Activated CD4-positive, CD25-positive, alpha-beta regulatory T cell treated with anti-CD3 and anti-CD28 coated beads, Interleukin-2, amount 50 U/mL, for 72 hours (primary cell): ENCODE measurements around the gene CREB5.

ENCODE experiments used
- DNase-seq: peaks from one replicate; pipeline ENCODE4 v3.0.0; 2021

The CREB5 gene

GRCh38 chr7:28695300-28696295, 283.3 kb downstream of the CREB5 start:
- DNase-seq: no peak

- DNase-seq: no peak
These were observed 285.7 kb downstream of the CREB5 start for GRCh38 chr7:28697913-28698563.

GRCh38 chr7:28698840-28699239, 286.5 kb downstream of the CREB5 start:
- DNase-seq: no peak

- DNase-seq: no peak
These were observed 287.8 kb downstream of the CREB5 start for GRCh38 chr7:28700096-28700495.

GRCh38 chr7:28700790-28701203, 288.5 kb downstream of the CREB5 start:
- no peak for DNase-seq

GRCh38 chr7:28701731-28702130, 289.4 kb downstream of the CREB5 start:
- no peak for DNase-seq

GRCh38 chr7:28702171-28702570, 289.9 kb downstream of the CREB5 start:
- no peak for DNase-seq

GRCh38 chr7:28703037-28703765, 290.9 kb downstream of the CREB5 start:
- DNase-seq: no peak

- DNase-seq: no peak
These were observed 292.4 kb downstream of the CREB5 start for GRCh38 chr7:28704706-28705105.

- DNase-seq: no peak
These were observed 293.0 kb downstream of the CREB5 start for GRCh38 chr7:28705350-28705749.

- no peak for DNase-seq
These were observed 294.3 kb downstream of the CREB5 start for GRCh38 chr7:28706584-28706983.

GRCh38 chr7:28707291-28707690, 295.0 kb downstream of the CREB5 start:
- DNase-seq: no peak

- no peak for DNase-seq
These were observed 296.0 kb downstream of the CREB5 start for GRCh38 chr7:28708033-28708951.

GRCh38 chr7:28709748-28710147, 297.4 kb downstream of the CREB5 start:
- no peak for DNase-seq

GRCh38 chr7:28711114-28711513, 298.8 kb downstream of the CREB5 start:
- DNase-seq: no peak

- no peak for DNase-seq
These were observed 302.3 kb downstream of the CREB5 start for GRCh38 chr7:28714459-28715120.

GRCh38 chr7:28717445-28718054, 305.2 kb downstream of the CREB5 start:
- DNase-seq: no peak

- DNase-seq: no peak
These were observed 305.8 kb downstream of the CREB5 start for GRCh38 chr7:28718055-28718481.

- DNase-seq: no peak
These were observed 306.2 kb downstream of the CREB5 start for GRCh38 chr7:28718545-28718944.

GRCh38 chr7:28722684-28723083, 310.4 kb downstream of the CREB5 start:
- DNase-seq: no peak

GRCh38 chr7:28723336-28723735, 311.0 kb downstream of the CREB5 start:
- no peak for DNase-seq
